Kidney (tissue), 14 donors: Measurements from ENCODE around the gene MRC2. TPM values are rescaled to one million over a fixed set of nuclear protein-coding genes. Genes with fewer than 3 reads are reported as not detected.

Experiments
- DNase-seq, 5 donors: peaks; one replicate each; pipeline ENCODE4 v3.0.0-alpha.2; 2013 to 2020
- FAIRE-seq: peaks from 2 replicates; lab custom pipeline; 2012; peaks lifted over from hg19 to GRCh38; lab: Jason Lieb, UNC
- H3K27ac ChIP-seq, 2 donors: one replicate each; pipeline ENCODE4 v1.7.0; 2013; ENCODE audit warnings: low read depth in 2 of 2, low read length in 2 of 2, inconsistent platforms in 1 of 2
- H3K27me3 ChIP-seq: one replicate; pipeline ENCODE4 v1.7.1; 2013; ENCODE audit warnings: low read length, inconsistent platforms; ENCODE audit not compliant: control insufficient read depth, insufficient read depth
- H3K36me3 ChIP-seq, 3 donors: one replicate each; pipeline versions ENCODE4 v1.7.0 to v1.7.1; 2013; ENCODE audit warnings: low read length in 3 of 3, control low read depth in 1 of 3, inconsistent platforms in 1 of 3; ENCODE audit not compliant: insufficient read depth in 3 of 3, control insufficient read depth in 2 of 3
- H3K4me1 ChIP-seq, 3 donors: one replicate each; pipeline versions ENCODE4 v1.7.0 to v1.7.1; 2013; ENCODE audit warnings: low read length in 3 of 3, inconsistent platforms in 1 of 3, low read depth in 1 of 3; ENCODE audit not compliant: control insufficient read depth in 2 of 3, insufficient read depth in 2 of 3
- H3K4me3 ChIP-seq, 3 donors: one replicate each; pipeline versions ENCODE4 v1.7.0 to v1.8.1; 2013; ENCODE audit warnings: low read length in 3 of 3, control low read depth in 1 of 3, inconsistent platforms in 1 of 3
- H3K9ac ChIP-seq, 3 donors: one replicate each; pipeline versions ENCODE4 v1.7.0 to v1.7.1; 2013; ENCODE audit warnings: low read length in 3 of 3, control low read depth in 1 of 3, inconsistent platforms in 1 of 3
- H3K9me3 ChIP-seq, 3 donors: one replicate each; pipeline versions ENCODE4 v1.7.0 to v1.7.1; 2013; ENCODE audit warnings: low read length in 3 of 3, control low read depth in 1 of 3, inconsistent platforms in 1 of 3; ENCODE audit not compliant: control insufficient read depth in 2 of 3, insufficient read depth in 1 of 3
- CTCF ChIP-seq: IDR thresholded peaks from 3 replicates; pipeline ENCODE4 v1.5.1; 2012; ENCODE audit warnings: mild to moderate bottlenecking, moderate library complexity, borderline replicate concordance; ENCODE audit not compliant: insufficient read depth; ENCODE audit errors: extremely low read depth
- intact Hi-C: fragments of 100-400 bp; cut with DNase I; formaldehyde crosslinking; loops from one replicate; pipeline ENCODE4 v1.11.1; 2022
- polyA plus RNA-seq: library from polyadenylated mRNA; stranded (reverse); fragments of 350-450 nt; fragmentation: Illumina TruSeq; extraction: RNeasy Lipid Tissue Mini Kit (QIAGEN cat#74804); gene quantifications from one replicate; pipeline ENCODE4 v1.2.3, GENCODE V29; 2014; ENCODE audit warnings: low read depth, low replicate concordance; ENCODE audit not compliant: insufficient read depth
- total RNA-seq: library from RNA; stranded (reverse); fragmentation: NEBNext Ultra II Directional; extraction: Animal tissue kit (Norgen Biotek cat#: 25700); gene quantifications from one replicate; pipeline ENCODE4 v1.2.1, GENCODE V29; 2021
- donor health status: control.
- donor health status: control.
- donor health status: control.
- donor health status: control.
- donor health status: control.
- donor health status: DM: yes; HTN: yes; CAD: no.
- donor health status: Normal renal cell carcinoma (clear cell type).

Gene MRC2
- total and polyA plus RNA-seq, 2 donors from 2014 or later = 18.0 to 23.7 TPM

- Histone ChIP-seq H3K4me1 (peaks cover 2 to 8% (median 6%) of the 10 kb centered on the region in 3 donors), H3K9ac (no peak overlapping the region), H3K4me3 (no peak overlapping the region), H3K27me3 (no peaks in the 10 kb centered on the region), H3K9me3 (no peaks in the 10 kb centered on the region), H3K36me3 (no peaks in the 10 kb centered on the region), H3K27ac (no peak overlapping the region)
- DNase-seq (peak in 1 of 5 donors; percentile 48), FAIRE-seq (no peak)
- intact Hi-C loops = no loop called here
- TF ChIP-seq CTCF = no peak
Measured at GRCh38 chr17:62720126-62720850, 92.8 kb downstream of the MRC2 start.

DNA sequence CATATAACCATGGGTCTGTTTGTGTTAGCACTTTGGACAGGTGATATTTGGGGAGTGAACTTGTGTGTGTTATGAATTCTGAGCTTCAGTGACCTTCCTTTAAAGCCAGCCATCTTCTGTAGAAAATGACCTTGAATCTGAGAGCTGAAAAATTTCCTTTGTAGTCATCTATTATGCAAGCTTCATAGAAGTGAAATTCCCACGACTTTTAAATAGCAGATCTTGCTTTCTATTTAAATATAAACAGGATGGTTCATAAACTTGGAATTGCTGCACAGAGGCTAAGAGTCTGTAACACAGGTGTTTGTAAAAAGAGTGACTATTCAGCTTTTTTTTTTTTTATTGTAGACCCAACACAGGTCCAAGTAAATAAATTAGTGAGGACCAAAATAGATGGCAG, 95.2 kb downstream of the MRC2 start:
- no peak for DNase-seq
- Histone ChIP-seq H3K4me3 (no peak overlapping the region), H3K36me3 (no peaks in the 10 kb centered on the region), H3K4me1 (peaks cover 2 to 8% (median 7%) of the 10 kb centered on the region in 3 donors), H3K9me3 (no peaks in the 10 kb centered on the region), H3K9ac (no peak overlapping the region), H3K27ac (peak overlapping the region; percentile 23 to 34), H3K27me3 (no peaks in the 10 kb centered on the region)
- no peak for FAIRE-seq
- intact Hi-C loops = no loop called here
- no peak for TF ChIP-seq CTCF

DNA sequence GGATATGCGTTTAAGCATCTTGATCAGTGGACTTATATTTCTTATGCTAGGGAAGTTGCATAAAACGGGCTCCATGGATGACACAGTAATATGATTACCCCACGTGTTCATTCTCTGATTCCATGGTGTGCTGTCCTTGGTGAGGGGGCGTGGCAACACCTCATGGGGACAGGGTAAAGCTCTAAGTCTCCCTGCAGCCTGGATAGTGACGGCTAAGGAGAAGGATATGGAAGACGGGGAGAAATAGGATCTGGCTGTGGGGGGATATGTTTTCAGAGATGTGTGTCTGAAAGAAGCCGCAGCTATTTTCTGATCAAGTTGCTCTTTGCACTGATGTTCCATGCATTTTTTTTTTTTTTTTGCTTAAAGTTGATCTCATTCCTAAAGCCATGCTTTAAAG, 96.4 kb downstream of the MRC2 start:
- no peak for TF ChIP-seq CTCF
- peak in 2 of 5 donors; percentile 63 to 65 for DNase-seq
- H3K4me3 ChIP-seq = no peak overlapping the region
- no peak overlapping the region for H3K9ac ChIP-seq
- no peak for FAIRE-seq
- peaks cover 2 to 8% (median 7%) of the 10 kb centered on the region in 3 donors for H3K4me1 ChIP-seq
- intact Hi-C loops = no loop called here
- H3K9me3 ChIP-seq = no peaks in the 10 kb centered on the region
- no peaks in the 10 kb centered on the region for H3K27me3 ChIP-seq
- no peaks in the 10 kb centered on the region for H3K36me3 ChIP-seq
- no peak overlapping the region for H3K27ac ChIP-seq
